ENCODE data around the gene POU6F2. TPM values are rescaled to one million over a fixed set of nuclear protein-coding genes. Genes with fewer than 3 reads are reported as not detected.

The POU6F2 gene
- total RNA-seq, 4 donors from 2014 or later = not detected

DNA sequence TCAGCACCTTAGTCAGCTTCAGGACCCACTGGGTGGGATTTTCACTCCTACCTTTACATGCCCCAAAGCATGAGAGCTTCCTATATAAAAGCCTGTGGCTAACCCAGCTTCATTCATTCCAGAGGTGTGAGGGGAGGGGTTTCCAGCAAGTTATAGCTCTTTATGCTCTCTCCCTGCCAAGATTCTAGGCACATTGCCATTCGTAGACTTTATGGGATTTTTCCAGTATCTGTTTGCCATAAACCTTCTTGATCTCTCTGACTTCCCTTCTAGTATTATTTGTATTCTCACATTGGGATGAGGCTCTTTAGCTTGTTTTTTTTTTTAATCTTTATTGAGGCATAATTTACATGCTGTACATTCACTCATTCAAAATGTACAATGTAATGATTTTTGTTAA, 67.5 kb downstream of the POU6F2 start:
- H3K4me1 ChIP-seq = no peaks in the 10 kb centered on the region
- TF ChIP-seq, protein P1, sequence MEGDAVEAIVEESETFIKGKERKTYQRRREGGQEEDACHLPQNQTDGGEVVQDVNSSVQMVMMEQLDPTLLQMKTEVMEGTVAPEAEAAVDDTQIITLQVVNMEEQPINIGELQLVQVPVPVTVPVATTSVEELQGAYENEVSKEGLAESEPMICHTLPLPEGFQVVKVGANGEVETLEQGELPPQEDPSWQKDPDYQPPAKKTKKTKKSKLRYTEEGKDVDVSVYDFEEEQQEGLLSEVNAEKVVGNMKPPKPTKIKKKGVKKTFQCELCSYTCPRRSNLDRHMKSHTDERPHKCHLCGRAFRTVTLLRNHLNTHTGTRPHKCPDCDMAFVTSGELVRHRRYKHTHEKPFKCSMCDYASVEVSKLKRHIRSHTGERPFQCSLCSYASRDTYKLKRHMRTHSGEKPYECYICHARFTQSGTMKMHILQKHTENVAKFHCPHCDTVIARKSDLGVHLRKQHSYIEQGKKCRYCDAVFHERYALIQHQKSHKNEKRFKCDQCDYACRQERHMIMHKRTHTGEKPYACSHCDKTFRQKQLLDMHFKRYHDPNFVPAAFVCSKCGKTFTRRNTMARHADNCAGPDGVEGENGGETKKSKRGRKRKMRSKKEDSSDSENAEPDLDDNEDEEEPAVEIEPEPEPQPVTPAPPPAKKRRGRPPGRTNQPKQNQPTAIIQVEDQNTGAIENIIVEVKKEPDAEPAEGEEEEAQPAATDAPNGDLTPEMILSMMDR (IDR thresholded peaks at IDR 0.05 in 4 of 5, conservative IDR thresholded peaks at IDR 0.05 in 1 of 5) = no peak
- no peak for TF ChIP-seq POLR2A (IDR thresholded peaks at IDR 0.05)
- no peaks in the 10 kb centered on the region for H3K9me3 ChIP-seq
- intact Hi-C loops (cut with DNase I; ENCODE audit: low total_unique reads) = no loop called here
- H3K36me3 ChIP-seq = no peaks in the 10 kb centered on the region
- no peak for ATAC-seq
- H3K27ac ChIP-seq = no peak overlapping the region
- no peaks in the 10 kb centered on the region for H3K27me3 ChIP-seq
- no peak for DNase-seq
- in situ Hi-C loops (cut with MboI; ENCODE audit: low sequenced_read_pairs in 4 of 4) = no loop called here
- no peak overlapping the region for H3K4me3 ChIP-seq

DNA sequence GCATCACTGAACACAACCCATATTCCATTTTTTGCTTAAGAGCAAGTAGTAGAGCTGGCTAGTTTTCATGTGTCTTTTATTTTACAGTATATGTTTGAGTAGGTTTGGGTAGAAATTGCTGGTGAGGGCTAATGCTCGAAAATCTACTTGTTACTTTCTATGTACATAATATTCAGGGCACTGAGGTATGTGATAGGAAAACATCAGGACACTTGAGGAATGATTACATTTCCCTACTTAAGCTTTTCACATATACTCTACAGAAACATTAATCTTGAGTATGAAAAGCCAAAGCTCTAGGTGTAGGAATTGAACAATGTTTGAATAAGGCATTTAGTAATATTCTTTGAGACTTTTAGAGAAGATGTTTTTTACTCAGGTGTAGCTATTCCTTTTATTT, 73.6 kb downstream of the POU6F2 start:
- no peak overlapping the region for H3K4me3 ChIP-seq
- H3K4me1 ChIP-seq = no peaks in the 10 kb centered on the region
- H3K27me3 ChIP-seq = no peaks in the 10 kb centered on the region
- H3K27ac ChIP-seq = no peak overlapping the region
- intact Hi-C loops (cut with DNase I; ENCODE audit: low total_unique reads) (no loop called here), in situ Hi-C loops (cut with MboI; ENCODE audit: low sequenced_read_pairs in 4 of 4) (no loop called here)
- TF ChIP-seq, protein P1 (IDR thresholded peaks at IDR 0.05 in 4 of 5, conservative IDR thresholded peaks at IDR 0.05 in 1 of 5) = no peak
- no peak for TF ChIP-seq POLR2A (IDR thresholded peaks at IDR 0.05)
- no peak for DNase-seq
- H3K9me3 ChIP-seq = no peaks in the 10 kb centered on the region
- ATAC-seq = no peak
- H3K36me3 ChIP-seq = no peaks in the 10 kb centered on the region

DNA sequence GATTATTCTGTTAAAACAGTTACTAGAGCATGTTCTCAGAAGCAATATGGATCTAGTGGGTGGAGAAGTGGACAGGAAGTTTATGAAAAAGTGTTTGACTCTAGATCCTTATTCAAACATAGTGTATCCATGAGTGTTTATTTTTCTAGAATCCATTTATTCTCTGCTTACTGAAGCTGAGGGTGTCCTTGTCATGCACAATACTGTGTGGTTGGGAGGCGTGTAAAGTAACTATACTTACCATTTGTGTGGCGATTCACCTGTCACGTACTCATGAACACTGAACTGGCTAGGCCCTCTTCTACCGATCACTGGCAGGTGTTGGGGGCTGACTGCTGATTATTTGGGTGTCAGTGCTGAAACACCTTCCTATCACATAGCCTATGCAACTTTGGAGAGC, 74.0 kb downstream of the POU6F2 start:
- no peak overlapping the region for H3K4me3 ChIP-seq
- in situ Hi-C loops (cut with MboI; ENCODE audit: low sequenced_read_pairs in 4 of 4) = no loop called here
- H3K27ac ChIP-seq = no peak overlapping the region
- DNase-seq = no peak
- intact Hi-C loops (cut with DNase I; ENCODE audit: low total_unique reads) = no loop called here
- H3K9me3 ChIP-seq = no peaks in the 10 kb centered on the region
- H3K27me3 ChIP-seq = no peaks in the 10 kb centered on the region
- no peaks in the 10 kb centered on the region for H3K4me1 ChIP-seq
- no peaks in the 10 kb centered on the region for H3K36me3 ChIP-seq
- TF ChIP-seq, protein P1 (IDR thresholded peaks at IDR 0.05 in 4 of 5, conservative IDR thresholded peaks at IDR 0.05 in 1 of 5) = no peak
- TF ChIP-seq POLR2A (IDR thresholded peaks at IDR 0.05) = no peak
- ATAC-seq = no peak

DNA sequence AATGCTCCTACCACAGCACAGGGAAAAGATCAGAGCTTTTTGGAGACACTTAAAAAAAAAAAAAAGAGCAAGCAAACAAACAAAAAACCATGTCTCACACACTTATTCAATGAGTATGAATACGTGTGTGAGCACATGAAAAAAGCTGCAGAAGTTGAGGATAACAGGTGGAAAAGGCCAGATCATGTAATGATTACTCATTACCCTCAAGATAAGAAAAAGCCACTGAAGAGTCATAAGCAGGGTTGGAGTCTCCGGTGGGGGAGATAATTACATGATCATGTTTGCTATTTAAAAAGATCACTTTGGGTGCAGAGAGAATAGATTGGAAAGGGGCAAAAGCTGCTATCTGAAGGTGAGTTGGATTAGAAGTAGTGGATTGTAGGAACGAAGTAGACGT, 77.0 kb downstream of the POU6F2 start:
- H3K27me3 ChIP-seq = no peaks in the 10 kb centered on the region
- in situ Hi-C loops (cut with MboI; ENCODE audit: low sequenced_read_pairs in 4 of 4) = no loop called here
- H3K9me3 ChIP-seq = no peaks in the 10 kb centered on the region
- no peak overlapping the region for H3K27ac ChIP-seq
- DNase-seq = no peak
- H3K4me1 ChIP-seq = no peaks in the 10 kb centered on the region
- H3K4me3 ChIP-seq = no peak overlapping the region
- intact Hi-C loops (cut with DNase I; ENCODE audit: low total_unique reads) = no loop called here
- H3K36me3 ChIP-seq = no peaks in the 10 kb centered on the region
- no peak for ATAC-seq
- TF ChIP-seq POLR2A (IDR thresholded peaks at IDR 0.05) = no peak
- TF ChIP-seq, protein P1 (IDR thresholded peaks at IDR 0.05 in 4 of 5, conservative IDR thresholded peaks at IDR 0.05 in 1 of 5) = no peak

DNA sequence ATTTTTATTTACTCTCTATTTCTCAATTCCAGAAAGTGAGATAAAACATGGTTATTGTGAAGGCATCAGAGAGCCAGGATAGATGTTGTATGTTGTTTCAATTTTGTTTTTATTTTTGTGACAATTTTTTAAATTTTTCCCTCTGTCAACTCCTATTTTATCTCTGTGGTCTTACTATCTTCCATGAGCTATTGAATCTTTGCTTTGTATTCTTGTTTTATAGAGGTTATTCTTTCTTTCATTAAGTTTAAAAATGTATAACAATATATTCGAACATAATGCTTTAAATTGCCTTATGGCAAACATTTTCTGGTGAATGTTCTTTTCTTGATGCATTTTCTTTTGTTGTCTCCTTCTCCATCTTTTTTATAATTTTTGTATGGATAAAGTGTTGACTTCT, 78.4 kb downstream of the POU6F2 start:
- Histone ChIP-seq H3K4me3 (no peak overlapping the region), H3K36me3 (no peaks in the 10 kb centered on the region), H3K9me3 (no peaks in the 10 kb centered on the region), H3K27me3 (no peaks in the 10 kb centered on the region), H3K27ac (no peak overlapping the region), H3K4me1 (no peaks in the 10 kb centered on the region)
- no peak for TF ChIP-seq POLR2A (IDR thresholded peaks at IDR 0.05)
- TF ChIP-seq, protein P1 (IDR thresholded peaks at IDR 0.05 in 4 of 5, conservative IDR thresholded peaks at IDR 0.05 in 1 of 5) = no peak
- ATAC-seq = no peak
- intact Hi-C loops (cut with DNase I; ENCODE audit: low total_unique reads) = no loop called here
- in situ Hi-C loops (cut with MboI; ENCODE audit: low sequenced_read_pairs in 4 of 4) = no loop called here
- no peak for DNase-seq
